ENCODE data around the gene MYO1D. TPM values are rescaled to one million over a fixed set of nuclear protein-coding genes. Genes with fewer than 3 reads are reported as not detected.
"Not testable (repeated sequence)": the region's sequence is repeated elsewhere in the genome, so short reads cannot be mapped to it uniquely, and the experiment has no call there.

The MYO1D gene
- total RNA-seq, 2 donors from 2014 or later, result 238 to 382 TPM

- TF ChIP-seq CTCF (IDR thresholded peaks at IDR 0.05), result no peak
- no peaks in the 10 kb centered on the region for H3K27me3 ChIP-seq
- H3K9ac ChIP-seq (ENCODE audit: low read depth in 2 of 2, low read length in 2 of 2), result no peak overlapping the region
- no peaks in the 10 kb centered on the region for H3K9me3 ChIP-seq
- no peak for DNase-seq
- no peaks in the 10 kb centered on the region for H3K4me1 ChIP-seq
- no peak overlapping the region for H3K4me3 ChIP-seq
- intact Hi-C loops (cut with DNase I), result no loop called here
- H3K36me3 ChIP-seq, result no peaks in the 10 kb centered on the region
- H3K27ac ChIP-seq, result no peak overlapping the region
These were observed 343.6 kb downstream of the MYO1D start for GRCh38 chr17:32533296-32533695.

GRCh38 chr17:32529604-32530003 lies 347.3 kb downstream of the MYO1D start:
- intact Hi-C loops (cut with DNase I), result no loop called here
- H3K27ac ChIP-seq, result no peak overlapping the region
- H3K4me1 ChIP-seq, result no peaks in the 10 kb centered on the region
- no peaks in the 10 kb centered on the region for H3K27me3 ChIP-seq
- DNase-seq, result no peak
- TF ChIP-seq CTCF (IDR thresholded peaks at IDR 0.05), result no peak
- H3K9ac ChIP-seq (ENCODE audit: low read depth in 2 of 2, low read length in 2 of 2), result no peak overlapping the region
- H3K9me3 ChIP-seq, result no peaks in the 10 kb centered on the region
- H3K4me3 ChIP-seq, result no peak overlapping the region
- H3K36me3 ChIP-seq, result no peaks in the 10 kb centered on the region

- no peaks in the 10 kb centered on the region for H3K4me1 ChIP-seq
- no peaks in the 10 kb centered on the region for H3K27me3 ChIP-seq
- intact Hi-C loops (cut with DNase I), result no loop called here
- no peak for DNase-seq
- H3K9me3 ChIP-seq, result no peaks in the 10 kb centered on the region
- no peak overlapping the region for H3K4me3 ChIP-seq
- no peak overlapping the region for H3K27ac ChIP-seq
- H3K36me3 ChIP-seq, result no peaks in the 10 kb centered on the region
- no peak for TF ChIP-seq CTCF (IDR thresholded peaks at IDR 0.05)
- no peak overlapping the region for H3K9ac ChIP-seq (ENCODE audit: low read depth in 2 of 2, low read length in 2 of 2)
These were observed 348.1 kb downstream of the MYO1D start for GRCh38 chr17:32528825-32529224.

GRCh38 chr17:32527146-32527545 lies 349.8 kb downstream of the MYO1D start:
- H3K4me3 ChIP-seq, result no peak overlapping the region
- no peaks in the 10 kb centered on the region for H3K9me3 ChIP-seq
- intact Hi-C loops (cut with DNase I), result no loop called here
- H3K36me3 ChIP-seq, result no peaks in the 10 kb centered on the region
- no peak for DNase-seq
- TF ChIP-seq CTCF (IDR thresholded peaks at IDR 0.05), result no peak
- H3K4me1 ChIP-seq, result no peaks in the 10 kb centered on the region
- no peaks in the 10 kb centered on the region for H3K27me3 ChIP-seq
- no peak overlapping the region for H3K9ac ChIP-seq (ENCODE audit: low read depth in 2 of 2, low read length in 2 of 2)
- H3K27ac ChIP-seq, result no peak overlapping the region

GRCh38 chr17:32525122-32525521 lies 351.8 kb downstream of the MYO1D start:
- Histone ChIP-seq H3K9me3 (no peaks in the 10 kb centered on the region), H3K4me3 (no peak overlapping the region), H3K9ac (ENCODE audit: low read depth in 2 of 2, low read length in 2 of 2) (no peak overlapping the region), H3K36me3 (no peaks in the 10 kb centered on the region), H3K27ac (no peak overlapping the region), H3K4me1 (no peaks in the 10 kb centered on the region), H3K27me3 (no peaks in the 10 kb centered on the region)
- TF ChIP-seq CTCF (IDR thresholded peaks at IDR 0.05), result no peak
- intact Hi-C loops (cut with DNase I), result no loop called here
- DNase-seq, result no peak

GRCh38 chr17:32524553-32524880 lies 352.4 kb downstream of the MYO1D start:
- H3K27ac ChIP-seq; H3K4me3 ChIP-seq; H3K4me1 ChIP-seq; DNase-seq; H3K9me3 ChIP-seq; intact Hi-C loops (cut with DNase I); H3K27me3 ChIP-seq; H3K36me3 ChIP-seq; H3K9ac ChIP-seq (ENCODE audit: low read depth in 2 of 2, low read length in 2 of 2): not testable (repeated sequence)
